ENCODE results near the gene PIK3C2G. TPM values are rescaled to one million over a fixed set of nuclear protein-coding genes. Genes with fewer than 3 reads are reported as not detected.

Gene PIK3C2G
- total RNA-seq, 2 donors from 2014 or later, result not detected

Other genes with a start within 250 kb of the PIK3C2G start
- gene RERGL, start 171.3 kb upstream of the PIK3C2G start, total RNA-seq, result not detected